ENCODE measurements around the gene ST3GAL2.

GRCh38 chr16:70437582-70438557, 1.0 kb downstream of the ST3GAL2 start:
- TF ChIP-seq CTCF (conservative IDR thresholded peaks at IDR 0.05; ENCODE audit: low read depth, low read length) (no peak), POLR2A (IDR thresholded peaks at IDR 0.05; ENCODE audit: low read depth, low read length) (peak; percentile 47; the same call in 1 of the 2 replicates), MAZ (IDR thresholded peaks at IDR 0.05; ENCODE audit: borderline replicate concordance, low read depth, low read length) (no peak), ELK1 (IDR thresholded peaks at IDR 0.05; ENCODE audit: borderline replicate concordance, low read depth, low read length) (no peak), CEBPB (IDR thresholded peaks at IDR 0.05; ENCODE audit: low read depth, low read length) (0 out of 2 replicates have a peak, but pooled peaks have one; percentile 18), CHD1 (IDR thresholded peaks at IDR 0.05; ENCODE audit: low read depth, low read length) (0 out of 2 replicates have a peak, but pooled peaks have one; percentile 24), USF2 (IDR thresholded peaks at IDR 0.05; ENCODE audit: low read depth, low read length) (no peak), RAD21 (IDR thresholded peaks at IDR 0.05; ENCODE audit: low read length) (no peak), RFX5 (IDR thresholded peaks at IDR 0.05; ENCODE audit: low read depth, low read length) (no peak), NFE2L2 (IDR thresholded peaks at IDR 0.05; ENCODE audit: low read depth, low read length) (no peak), BHLHE40 (IDR thresholded peaks at IDR 0.05; ENCODE audit: low read depth, low read length) (no peak)

All from IMR-90 (cell line).